GM19455 (cell line): Measurements from ENCODE around the gene MFGE8.

Experiments used
- ATAC-seq: cut with Tn5 transposase; IDR thresholded peaks from one replicate; pipeline ENCODE4 v1.9.1; 2021; ENCODE audit not compliant: unreplicated experiment

Gene MFGE8

GRCh38 chr15:88920186-88920891 is 7.2 kb upstream of the MFGE8 start:
- ATAC-seq: no peak

- ATAC-seq: no peak
Observed at GRCh38 chr15:88918738-88919137, 5.6 kb upstream of the MFGE8 start.

GRCh38 chr15:88917760-88918159 is 4.6 kb upstream of the MFGE8 start:
- ATAC-seq: no peak

- ATAC-seq: no peak
Observed at GRCh38 chr15:88915354-88915753, 2.2 kb upstream of the MFGE8 start.

GRCh38 chr15:88913850-88914169 is 631 bp upstream of the MFGE8 start:
- no peak for ATAC-seq

GRCh38 chr15:88912500-88912921 is 668 bp downstream of the MFGE8 start:
- no peak for ATAC-seq

GRCh38 chr15:88911766-88912118 is 1.4 kb downstream of the MFGE8 start:
- ATAC-seq: no peak

- no peak for ATAC-seq
Observed at GRCh38 chr15:88909956-88910831, 3.0 kb downstream of the MFGE8 start.

GRCh38 chr15:88908697-88909621 is 4.2 kb downstream of the MFGE8 start:
- ATAC-seq: no peak

- no peak for ATAC-seq
Observed at GRCh38 chr15:88908123-88908522, 5.1 kb downstream of the MFGE8 start.

- no peak for ATAC-seq
Observed at GRCh38 chr15:88907111-88907510, 6.1 kb downstream of the MFGE8 start.

- ATAC-seq: no peak
Observed at GRCh38 chr15:88906551-88906950, 6.6 kb downstream of the MFGE8 start.

GRCh38 chr15:88906130-88906529 is 7.0 kb downstream of the MFGE8 start:
- no peak for ATAC-seq

GRCh38 chr15:88905576-88905975 is 7.6 kb downstream of the MFGE8 start:
- ATAC-seq: no peak

GRCh38 chr15:88904624-88905327 is 8.4 kb downstream of the MFGE8 start:
- ATAC-seq: peak; percentile 77

GRCh38 chr15:88904257-88904623 is 8.9 kb downstream of the MFGE8 start:
- no peak for ATAC-seq

GRCh38 chr15:88902846-88903245 is 10.3 kb downstream of the MFGE8 start:
- ATAC-seq: no peak

- no peak for ATAC-seq
Observed at GRCh38 chr15:88902221-88902835, 10.9 kb downstream of the MFGE8 start.

GRCh38 chr15:88901508-88902220 is 11.5 kb downstream of the MFGE8 start:
- ATAC-seq: no peak

- ATAC-seq: no peak
Observed at GRCh38 chr15:88900982-88901418, 12.2 kb downstream of the MFGE8 start.
